ENCODE data around the gene ACVR1C.

DNA sequence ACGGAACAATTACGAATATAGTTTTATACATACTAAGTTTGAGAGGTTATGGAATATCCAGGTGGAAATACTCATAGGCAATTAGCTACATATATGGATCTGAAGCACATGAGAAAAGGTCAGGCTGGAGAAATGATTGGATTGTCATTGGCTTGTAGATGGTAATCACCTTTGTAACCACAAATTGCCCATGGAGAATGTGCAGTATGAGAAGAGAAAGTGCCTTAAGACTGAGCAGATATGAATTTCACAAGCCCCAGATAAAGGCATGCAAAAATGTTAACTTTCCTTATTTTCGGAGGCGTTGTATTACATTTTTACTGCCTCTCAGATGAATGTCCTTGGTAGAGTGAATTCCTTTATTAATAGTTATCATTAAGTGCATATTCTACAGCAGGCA, 33.1 kb upstream of the ACVR1C start:
- TF ChIP-seq, protein P1, sequence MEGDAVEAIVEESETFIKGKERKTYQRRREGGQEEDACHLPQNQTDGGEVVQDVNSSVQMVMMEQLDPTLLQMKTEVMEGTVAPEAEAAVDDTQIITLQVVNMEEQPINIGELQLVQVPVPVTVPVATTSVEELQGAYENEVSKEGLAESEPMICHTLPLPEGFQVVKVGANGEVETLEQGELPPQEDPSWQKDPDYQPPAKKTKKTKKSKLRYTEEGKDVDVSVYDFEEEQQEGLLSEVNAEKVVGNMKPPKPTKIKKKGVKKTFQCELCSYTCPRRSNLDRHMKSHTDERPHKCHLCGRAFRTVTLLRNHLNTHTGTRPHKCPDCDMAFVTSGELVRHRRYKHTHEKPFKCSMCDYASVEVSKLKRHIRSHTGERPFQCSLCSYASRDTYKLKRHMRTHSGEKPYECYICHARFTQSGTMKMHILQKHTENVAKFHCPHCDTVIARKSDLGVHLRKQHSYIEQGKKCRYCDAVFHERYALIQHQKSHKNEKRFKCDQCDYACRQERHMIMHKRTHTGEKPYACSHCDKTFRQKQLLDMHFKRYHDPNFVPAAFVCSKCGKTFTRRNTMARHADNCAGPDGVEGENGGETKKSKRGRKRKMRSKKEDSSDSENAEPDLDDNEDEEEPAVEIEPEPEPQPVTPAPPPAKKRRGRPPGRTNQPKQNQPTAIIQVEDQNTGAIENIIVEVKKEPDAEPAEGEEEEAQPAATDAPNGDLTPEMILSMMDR (IDR thresholded peaks at IDR 0.05; ENCODE audit: poor library complexity) = no peak
- no peak for TF ChIP-seq EZH2 (IDR thresholded peaks at IDR 0.05; ENCODE audit: borderline replicate concordance)

Measured in hepatocyte (in vitro differentiated cells).